ENCODE measurements around the gene PAPSS1.

Gene PAPSS1

GRCh38 chr4:107629318-107629717 lies 90.7 kb downstream of the PAPSS1 start:
- DNase-seq (ENCODE audit: low read depth in 3 of 3) = no peak

DNA sequence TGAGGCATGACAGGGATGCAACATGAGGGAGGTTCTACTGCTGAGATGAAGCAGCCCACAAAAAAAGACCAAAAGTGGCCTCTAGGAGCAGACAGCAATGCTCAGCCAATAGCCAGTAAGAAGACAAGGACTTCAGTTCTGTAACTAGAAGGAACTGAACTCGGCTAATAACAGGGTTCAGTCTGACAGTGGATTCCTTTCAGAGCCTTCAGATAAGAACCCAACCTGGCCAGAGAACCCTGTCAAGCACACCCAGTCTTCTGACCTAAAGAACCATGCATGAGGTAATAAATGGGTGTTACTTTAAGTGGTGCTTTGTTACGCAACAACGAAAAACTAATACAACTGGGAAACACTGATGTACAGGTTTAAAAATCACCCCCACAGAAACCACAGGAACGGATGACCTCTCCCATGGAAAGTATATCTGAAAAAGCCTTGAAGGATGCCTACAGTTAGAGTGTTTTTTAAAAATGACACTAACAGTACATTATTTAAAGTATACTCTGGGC lies 94.6 kb downstream of the PAPSS1 start:
- no peak for DNase-seq (ENCODE audit: low read depth in 3 of 3)

- DNase-seq (ENCODE audit: low read depth in 3 of 3) = no peak
Observed at GRCh38 chr4:107624024-107624423, 96.0 kb downstream of the PAPSS1 start.

GRCh38 chr4:107622006-107622405 lies 98.0 kb downstream of the PAPSS1 start:
- no peak for DNase-seq (ENCODE audit: low read depth in 3 of 3)

- no peak for DNase-seq (ENCODE audit: low read depth in 3 of 3)
Observed at GRCh38 chr4:107619731-107620130, 100.3 kb downstream of the PAPSS1 start.

- no peak for DNase-seq (ENCODE audit: low read depth in 3 of 3)
Observed at GRCh38 chr4:107619066-107619465, 101.0 kb downstream of the PAPSS1 start.

GRCh38 chr4:107618656-107619055 lies 101.4 kb downstream of the PAPSS1 start:
- DNase-seq (ENCODE audit: low read depth in 3 of 3) = no peak

- no peak for DNase-seq (ENCODE audit: low read depth in 3 of 3)
Observed at GRCh38 chr4:107616838-107617389, 103.1 kb downstream of the PAPSS1 start.

- no peak for DNase-seq (ENCODE audit: low read depth in 3 of 3)
Observed at GRCh38 chr4:107615809-107616208, 104.2 kb downstream of the PAPSS1 start.

GRCh38 chr4:107603430-107603829 lies 116.6 kb downstream of the PAPSS1 start:
- DNase-seq (ENCODE audit: low read depth in 3 of 3) = no peak

DNA sequence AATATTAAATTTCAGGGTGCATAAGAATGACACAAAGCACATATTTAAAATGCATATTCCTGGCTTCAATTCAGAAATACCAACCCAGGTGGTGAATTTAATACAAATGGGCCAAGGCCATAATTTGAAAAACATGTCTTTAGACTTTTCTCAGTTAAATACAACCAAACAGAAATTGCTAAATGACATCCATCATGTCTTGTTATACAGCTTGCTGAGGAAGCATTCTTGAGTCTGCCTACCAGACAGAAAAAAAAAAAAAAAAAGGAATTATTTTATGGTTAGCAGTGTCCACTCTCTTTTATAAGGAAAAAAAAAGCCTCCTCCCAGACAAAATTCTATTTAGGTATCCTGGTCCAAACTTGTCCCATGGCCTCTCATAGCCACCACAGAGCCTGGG lies 119.1 kb downstream of the PAPSS1 start:
- DNase-seq (ENCODE audit: low read depth in 3 of 3) = no peak

DNA sequence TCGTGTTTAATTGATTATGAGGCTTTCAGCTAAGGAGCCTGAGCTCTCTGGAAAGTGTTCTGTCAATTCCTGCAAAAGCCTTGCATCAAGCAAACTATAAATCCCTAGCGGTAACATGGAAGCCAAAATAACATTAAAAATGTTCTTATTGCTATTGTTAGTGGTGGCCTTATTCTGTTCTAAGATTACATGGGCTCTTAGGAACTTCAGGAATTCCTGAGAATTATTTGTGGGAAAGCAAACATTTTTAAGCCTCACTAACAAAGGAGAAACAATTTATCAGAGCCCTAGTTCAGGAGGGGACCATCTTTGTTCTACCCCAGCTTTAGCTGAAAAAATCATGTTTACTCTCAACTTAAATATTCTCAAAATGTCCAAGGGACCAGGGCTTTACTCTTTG lies 119.6 kb downstream of the PAPSS1 start:
- DNase-seq (ENCODE audit: low read depth in 3 of 3) = no peak

DNA sequence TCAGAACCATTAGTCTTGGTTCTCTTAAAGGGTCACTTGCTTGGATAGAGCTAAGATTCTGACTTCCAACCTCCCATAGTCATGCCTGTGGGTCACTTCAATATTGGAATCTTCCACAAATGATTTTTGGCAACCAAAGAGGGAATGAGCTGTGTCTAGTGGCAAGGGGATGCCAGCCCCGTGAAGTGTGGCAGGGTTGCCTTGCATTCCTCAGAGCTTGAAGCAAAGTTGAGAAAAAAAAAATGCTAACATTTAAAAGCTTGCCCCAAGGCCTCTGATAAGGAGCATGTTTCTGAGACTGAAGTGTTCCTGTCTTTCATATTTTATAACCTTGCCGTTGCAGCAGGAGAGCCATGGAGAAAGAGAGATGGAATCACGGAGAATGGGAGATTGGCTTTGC lies 120.2 kb downstream of the PAPSS1 start:
- DNase-seq (ENCODE audit: low read depth in 3 of 3) = no peak

GRCh38 chr4:107593230-107593629 lies 126.8 kb downstream of the PAPSS1 start:
- no peak for DNase-seq (ENCODE audit: low read depth in 3 of 3)

DNA sequence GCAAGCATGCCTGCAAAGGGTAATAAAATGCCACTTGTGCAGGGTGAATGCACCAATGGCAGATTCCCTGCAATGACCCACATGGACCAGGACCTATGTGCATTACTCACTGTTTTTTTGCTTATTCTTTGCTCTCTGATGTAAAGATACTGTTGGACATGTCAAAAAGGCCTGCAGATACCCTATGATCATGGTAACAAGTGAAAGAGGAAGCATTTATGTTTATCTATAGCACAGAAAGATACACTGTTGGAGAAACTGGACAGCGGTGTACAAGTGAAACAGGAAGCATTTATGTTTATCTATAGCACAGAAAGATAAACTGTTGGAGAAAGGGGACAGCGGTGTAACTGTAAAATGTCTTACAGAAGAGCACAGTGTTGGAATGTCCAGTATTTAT lies 127.5 kb downstream of the PAPSS1 start:
- DNase-seq (ENCODE audit: low read depth in 3 of 3) = no peak

DNA sequence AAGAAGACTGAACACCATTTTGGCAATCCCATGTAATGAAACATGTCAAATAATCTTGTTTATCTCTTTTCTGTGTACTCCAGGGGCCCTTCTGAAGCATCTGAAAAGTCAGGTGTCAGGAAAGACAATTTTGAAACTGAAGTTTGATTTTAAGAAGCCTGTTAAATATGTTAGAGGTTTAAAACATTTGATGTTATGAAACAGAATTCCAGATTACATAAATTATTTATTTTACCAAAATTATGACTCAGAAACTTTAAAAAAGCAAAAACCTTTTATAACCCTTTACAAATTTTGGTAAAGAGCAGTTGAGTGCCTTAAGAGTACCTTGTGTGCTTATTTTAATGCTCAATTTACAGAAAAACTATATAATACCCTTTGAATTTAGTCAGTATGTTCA lies 130.8 kb downstream of the PAPSS1 start:
- DNase-seq (ENCODE audit: low read depth in 3 of 3) = no peak

GRCh38 chr4:107586371-107586770 lies 133.7 kb downstream of the PAPSS1 start:
- DNase-seq (ENCODE audit: low read depth in 3 of 3) = no peak

- no peak for DNase-seq (ENCODE audit: low read depth in 3 of 3)
Observed at GRCh38 chr4:107579099-107579498, 140.9 kb downstream of the PAPSS1 start.

DNA sequence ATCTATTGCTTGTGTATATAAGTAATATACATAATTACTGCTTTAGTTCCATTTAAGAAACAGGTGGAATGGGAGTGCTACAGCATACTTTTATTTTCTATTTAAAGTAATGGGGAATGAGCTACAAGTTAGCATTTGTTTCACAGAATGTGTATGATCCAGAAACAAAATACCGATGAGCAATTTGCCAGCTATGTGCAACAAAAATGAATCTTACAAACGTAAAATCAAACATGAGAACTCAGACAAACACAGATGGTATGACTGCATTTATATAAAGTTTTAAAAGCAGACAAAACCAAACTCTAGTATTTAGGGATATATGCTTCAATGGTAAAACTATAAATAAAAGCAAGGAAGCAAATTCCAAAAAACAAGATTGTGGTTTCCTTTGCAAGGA lies 141.7 kb downstream of the PAPSS1 start:
- DNase-seq (ENCODE audit: low read depth in 3 of 3) = no peak

GRCh38 chr4:107577743-107578142 lies 142.3 kb downstream of the PAPSS1 start:
- DNase-seq (ENCODE audit: low read depth in 3 of 3) = no peak

DNA sequence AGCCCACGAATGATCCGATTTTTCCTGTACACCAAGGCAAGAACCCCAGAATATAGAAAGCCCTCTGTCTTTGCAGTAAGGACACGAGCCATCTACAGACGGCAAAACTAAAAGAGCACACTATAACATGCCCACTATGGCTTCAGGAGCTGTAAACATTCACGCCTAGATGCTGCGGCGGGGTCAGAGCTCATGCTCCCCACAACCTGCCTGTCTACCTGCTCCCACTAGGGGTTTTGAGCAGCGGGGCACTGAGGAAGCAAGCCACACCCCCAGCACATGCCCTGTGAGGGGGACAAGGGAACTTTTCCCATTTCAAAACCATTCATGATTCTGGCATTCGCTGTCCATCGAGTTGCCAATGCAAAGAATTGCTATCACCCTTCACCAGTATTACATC lies 144.8 kb downstream of the PAPSS1 start:
- no peak for DNase-seq (ENCODE audit: low read depth in 3 of 3)

- DNase-seq (ENCODE audit: low read depth in 3 of 3) = no peak
Observed at GRCh38 chr4:107572281-107572680, 147.8 kb downstream of the PAPSS1 start.

- no peak for DNase-seq (ENCODE audit: low read depth in 3 of 3)
Observed at GRCh38 chr4:107570952-107571351, 149.1 kb downstream of the PAPSS1 start.

GRCh38 chr4:107564326-107564725 lies 155.7 kb downstream of the PAPSS1 start:
- DNase-seq (ENCODE audit: low read depth in 3 of 3) = no peak
